SK-N-SH treated with all-trans-retinoic acid at 6 μM for 48 hours (cell line): ENCODE data around the gene BANP.

Experiments used
- ATAC-seq: fragments of 200-7000 bp; cut with Tn5 transposase; 3 replicates; pipeline ENCODE4 v1.9.1; 2020; ENCODE audit warnings: mild to moderate bottlenecking, moderate library complexity
- ARNTL ChIP-seq: fragments of 450-650 bp; formaldehyde crosslinking; IDR thresholded peaks from 2 replicates; pipeline ENCODE4 v1.5.0; 2020; ENCODE audit warnings: low read depth, mild to moderate bottlenecking, moderate library complexity, borderline replicate concordance
- BACH2 ChIP-seq: fragments of 250-450 bp; sonication (Bioruptor Pico); IDR thresholded peaks from 2 replicates; pipeline ENCODE4 v1.9.0; 2021; ENCODE audit warnings: mild to moderate bottlenecking, borderline replicate concordance
- GLIS3 ChIP-seq: fragments of 250-450 bp; sonication (Bioruptor Pico); IDR thresholded peaks from 2 replicates; pipeline ENCODE4 v1.5.0; 2020; ENCODE audit warnings: mild to moderate bottlenecking, moderate library complexity
- ISL1 ChIP-seq: fragments of 250-450 bp; sonication (Bioruptor Pico); IDR thresholded peaks from 2 replicates; pipeline ENCODE4 v2.1.2; 2022; ENCODE audit warnings: mild to moderate bottlenecking, moderate library complexity
- OSR1 ChIP-seq: fragments of 250-450 bp; sonication (Bioruptor Pico); IDR thresholded peaks from 2 replicates; pipeline ENCODE4 v1.8.0; 2022; ENCODE audit warnings: moderate library complexity, mild to moderate bottlenecking, inconsistent platforms
- RARB ChIP-seq: fragments of 250-450 bp; sonication (Bioruptor Pico); IDR thresholded peaks from 2 replicates; pipeline ENCODE4 v1.8.0; 2021; ENCODE audit warnings: mild to moderate bottlenecking, moderate library complexity
- TCF4 ChIP-seq: fragments of 250-450 bp; sonication (Bioruptor Pico); IDR thresholded peaks from 2 replicates; pipeline ENCODE4 v1.8.0; 2021; ENCODE audit warnings: mild to moderate bottlenecking, moderate library complexity, borderline replicate concordance
- TOX ChIP-seq: fragments of 250-450 bp; sonication (Bioruptor Pico); IDR thresholded peaks from 2 replicates; pipeline ENCODE4 v1.8.0; 2021; ENCODE audit warnings: mild to moderate bottlenecking, moderate library complexity, borderline replicate concordance
- ZC3H10 ChIP-seq: fragments of 250-450 bp; sonication (Bioruptor Pico); IDR thresholded peaks from 2 replicates; pipeline ENCODE4 v1.5.1; 2021; ENCODE audit warnings: mild to moderate bottlenecking, moderate library complexity
- ZFP30 ChIP-seq: fragments of 450-650 bp; formaldehyde crosslinking; IDR thresholded peaks from 2 replicates; pipeline ENCODE4 v1.5.0; 2022; ENCODE audit warnings: mild to moderate bottlenecking, moderate library complexity
- ZNF565 ChIP-seq: fragments of 450-650 bp; formaldehyde crosslinking; conservative IDR thresholded peaks from 2 replicates; pipeline ENCODE4 v1.5.0; 2020; ENCODE audit warnings: low read depth, mild to moderate bottlenecking, moderate library complexity
- ZNF70 ChIP-seq: fragments of 450-650 bp; formaldehyde crosslinking; IDR thresholded peaks from 2 replicates; pipeline ENCODE4 v1.5.0; 2020; ENCODE audit warnings: mild to moderate bottlenecking, moderate library complexity
- ZNF8 ChIP-seq: fragments of 450-650 bp; formaldehyde crosslinking; IDR thresholded peaks from 2 replicates; pipeline ENCODE4 v1.5.0; 2020; ENCODE audit warnings: mild to moderate bottlenecking, moderate library complexity
- TF ChIP-seq, protein P1 (sequence below): fragments of 250-450 bp; sonication (Bioruptor Pico); IDR thresholded peaks from 2 replicates; pipeline ENCODE4 v1.8.0; 2020; ENCODE audit warnings: mild to moderate bottlenecking, moderate library complexity, borderline replicate concordance
- TF ChIP-seq, protein P2 (sequence below): fragments of 250-450 bp; sonication (Bioruptor Pico); IDR thresholded peaks from 2 replicates; pipeline ENCODE4 v1.5.0; 2020; ENCODE audit warnings: mild to moderate bottlenecking, moderate library complexity
- TF ChIP-seq, protein P3 (sequence below): fragments of 250-450 bp; sonication (Bioruptor Pico); IDR thresholded peaks from 2 replicates; pipeline ENCODE4 v1.5.1; 2021; ENCODE audit warnings: mild to moderate bottlenecking, moderate library complexity
- TF ChIP-seq, protein P4 (sequence below): fragments of 250-450 bp; sonication (Bioruptor Pico); IDR thresholded peaks from 2 replicates; pipeline ENCODE4 v1.8.0; 2021; ENCODE audit warnings: low read depth, mild to moderate bottlenecking, moderate library complexity, borderline replicate concordance

BANP gene

DNA sequence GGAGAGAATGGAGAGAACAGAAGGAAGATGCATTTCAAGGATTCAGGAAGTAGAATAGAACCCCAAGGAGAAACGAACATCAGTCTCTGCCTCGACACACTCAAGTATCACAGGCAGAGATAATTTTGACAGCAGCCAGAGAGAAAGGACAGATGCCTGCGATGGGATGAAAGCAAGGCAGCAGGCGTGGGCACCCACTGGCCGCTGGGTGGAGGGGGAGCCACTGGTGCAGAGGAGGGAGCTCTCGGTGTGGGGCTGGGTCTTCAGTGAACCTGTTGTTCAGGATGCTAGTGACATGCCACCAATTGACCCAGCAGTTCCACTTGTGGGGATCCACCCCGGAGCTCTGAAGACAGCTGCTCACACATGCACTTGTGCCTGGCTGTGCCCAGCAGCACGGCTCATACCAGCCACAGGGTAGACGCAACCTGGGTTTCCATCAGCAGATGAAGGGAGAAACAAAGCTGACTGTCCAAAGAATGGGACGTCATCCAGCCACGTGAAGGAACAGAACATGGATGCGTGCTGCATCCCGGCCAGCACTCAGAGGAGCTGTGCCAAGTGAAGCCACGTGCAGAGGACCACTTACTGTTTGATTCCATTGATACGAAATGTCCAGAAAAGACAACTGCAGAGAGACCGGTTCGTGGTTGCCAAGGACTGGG, 127.0 kb downstream of the BANP start (continued):
- TF ChIP-seq, protein P1, sequence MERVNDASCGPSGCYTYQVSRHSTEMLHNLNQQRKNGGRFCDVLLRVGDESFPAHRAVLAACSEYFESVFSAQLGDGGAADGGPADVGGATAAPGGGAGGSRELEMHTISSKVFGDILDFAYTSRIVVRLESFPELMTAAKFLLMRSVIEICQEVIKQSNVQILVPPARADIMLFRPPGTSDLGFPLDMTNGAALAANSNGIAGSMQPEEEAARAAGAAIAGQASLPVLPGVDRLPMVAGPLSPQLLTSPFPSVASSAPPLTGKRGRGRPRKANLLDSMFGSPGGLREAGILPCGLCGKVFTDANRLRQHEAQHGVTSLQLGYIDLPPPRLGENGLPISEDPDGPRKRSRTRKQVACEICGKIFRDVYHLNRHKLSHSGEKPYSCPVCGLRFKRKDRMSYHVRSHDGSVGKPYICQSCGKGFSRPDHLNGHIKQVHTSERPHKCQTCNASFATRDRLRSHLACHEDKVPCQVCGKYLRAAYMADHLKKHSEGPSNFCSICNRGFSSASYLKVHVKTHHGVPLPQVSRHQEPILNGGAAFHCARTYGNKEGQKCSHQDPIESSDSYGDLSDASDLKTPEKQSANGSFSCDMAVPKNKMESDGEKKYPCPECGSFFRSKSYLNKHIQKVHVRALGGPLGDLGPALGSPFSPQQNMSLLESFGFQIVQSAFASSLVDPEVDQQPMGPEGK (CRISPR knock-in tag) = no peak

DNA sequence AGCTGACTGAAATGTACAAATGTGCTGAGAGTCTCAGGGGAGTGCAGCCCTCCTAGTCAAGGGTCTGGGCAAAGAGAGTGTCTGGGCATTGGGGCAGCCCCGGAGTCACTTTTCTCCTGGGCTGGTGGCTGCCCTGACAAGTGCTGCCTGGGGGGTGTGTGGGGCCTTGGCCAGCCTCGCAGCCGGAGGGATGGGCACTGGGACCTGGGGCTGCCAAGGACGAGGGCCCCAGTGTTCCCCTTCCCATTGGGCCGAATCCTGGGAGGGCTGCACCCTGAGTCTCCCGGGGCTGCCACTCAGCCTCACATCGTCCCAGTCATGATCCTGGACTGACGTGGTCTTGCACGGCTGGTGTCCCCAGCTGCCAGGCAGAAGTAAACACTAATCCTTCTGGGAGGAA, 132.3 kb downstream of the BANP start:
- no peak for ATAC-seq
- no peak for TF ChIP-seq BACH2 (CRISPR knock-in tag)
- TF ChIP-seq TOX = no peak
- no peak for TF ChIP-seq TCF4 (CRISPR knock-in tag)
- TF ChIP-seq, all 23 proteins: peak for 0

DNA sequence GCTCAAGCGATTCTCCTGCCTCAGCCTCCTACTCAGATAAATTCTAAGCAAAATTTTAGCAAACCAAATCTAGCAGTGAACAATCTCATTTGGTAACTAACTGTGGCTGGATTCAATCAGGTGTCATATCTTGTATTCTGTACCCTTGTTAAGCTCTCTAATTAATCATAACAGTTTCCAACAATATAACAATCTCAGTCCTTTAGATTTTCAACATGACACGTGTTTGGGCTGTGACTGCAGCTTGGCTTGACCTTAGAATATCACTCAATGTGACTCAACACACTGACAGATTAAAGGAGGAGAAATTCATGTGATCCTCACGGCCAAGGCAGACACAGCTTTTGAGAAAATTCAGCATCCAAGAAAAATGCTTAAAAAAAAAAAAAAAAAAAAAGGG, 133.6 kb downstream of the BANP start:
- no peak for TF ChIP-seq GLIS3 (CRISPR knock-in tag)
- no peak for TF ChIP-seq ZNF565 (CRISPR knock-in tag)
- TF ChIP-seq, protein P1 (CRISPR knock-in tag) = no peak
- TF ChIP-seq ZNF8 (CRISPR knock-in tag) = no peak
- TF ChIP-seq, protein P2, sequence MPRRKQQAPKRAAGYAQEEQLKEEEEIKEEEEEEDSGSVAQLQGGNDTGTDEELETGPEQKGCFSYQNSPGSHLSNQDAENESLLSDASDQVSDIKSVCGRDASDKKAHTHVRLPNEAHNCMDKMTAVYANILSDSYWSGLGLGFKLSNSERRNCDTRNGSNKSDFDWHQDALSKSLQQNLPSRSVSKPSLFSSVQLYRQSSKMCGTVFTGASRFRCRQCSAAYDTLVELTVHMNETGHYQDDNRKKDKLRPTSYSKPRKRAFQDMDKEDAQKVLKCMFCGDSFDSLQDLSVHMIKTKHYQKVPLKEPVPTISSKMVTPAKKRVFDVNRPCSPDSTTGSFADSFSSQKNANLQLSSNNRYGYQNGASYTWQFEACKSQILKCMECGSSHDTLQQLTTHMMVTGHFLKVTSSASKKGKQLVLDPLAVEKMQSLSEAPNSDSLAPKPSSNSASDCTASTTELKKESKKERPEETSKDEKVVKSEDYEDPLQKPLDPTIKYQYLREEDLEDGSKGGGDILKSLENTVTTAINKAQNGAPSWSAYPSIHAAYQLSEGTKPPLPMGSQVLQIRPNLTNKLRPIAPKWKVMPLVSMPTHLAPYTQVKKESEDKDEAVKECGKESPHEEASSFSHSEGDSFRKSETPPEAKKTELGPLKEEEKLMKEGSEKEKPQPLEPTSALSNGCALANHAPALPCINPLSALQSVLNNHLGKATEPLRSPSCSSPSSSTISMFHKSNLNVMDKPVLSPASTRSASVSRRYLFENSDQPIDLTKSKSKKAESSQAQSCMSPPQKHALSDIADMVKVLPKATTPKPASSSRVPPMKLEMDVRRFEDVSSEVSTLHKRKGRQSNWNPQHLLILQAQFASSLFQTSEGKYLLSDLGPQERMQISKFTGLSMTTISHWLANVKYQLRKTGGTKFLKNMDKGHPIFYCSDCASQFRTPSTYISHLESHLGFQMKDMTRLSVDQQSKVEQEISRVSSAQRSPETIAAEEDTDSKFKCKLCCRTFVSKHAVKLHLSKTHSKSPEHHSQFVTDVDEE (CRISPR knock-in tag) = no peak
- TF ChIP-seq ISL1 (CRISPR knock-in tag) = no peak
- no peak for TF ChIP-seq ZC3H10 (CRISPR knock-in tag)
- TF ChIP-seq TCF4 (CRISPR knock-in tag) = no peak
- TF ChIP-seq ZNF70 (CRISPR knock-in tag) = no peak
- ATAC-seq = no peak

DNA sequence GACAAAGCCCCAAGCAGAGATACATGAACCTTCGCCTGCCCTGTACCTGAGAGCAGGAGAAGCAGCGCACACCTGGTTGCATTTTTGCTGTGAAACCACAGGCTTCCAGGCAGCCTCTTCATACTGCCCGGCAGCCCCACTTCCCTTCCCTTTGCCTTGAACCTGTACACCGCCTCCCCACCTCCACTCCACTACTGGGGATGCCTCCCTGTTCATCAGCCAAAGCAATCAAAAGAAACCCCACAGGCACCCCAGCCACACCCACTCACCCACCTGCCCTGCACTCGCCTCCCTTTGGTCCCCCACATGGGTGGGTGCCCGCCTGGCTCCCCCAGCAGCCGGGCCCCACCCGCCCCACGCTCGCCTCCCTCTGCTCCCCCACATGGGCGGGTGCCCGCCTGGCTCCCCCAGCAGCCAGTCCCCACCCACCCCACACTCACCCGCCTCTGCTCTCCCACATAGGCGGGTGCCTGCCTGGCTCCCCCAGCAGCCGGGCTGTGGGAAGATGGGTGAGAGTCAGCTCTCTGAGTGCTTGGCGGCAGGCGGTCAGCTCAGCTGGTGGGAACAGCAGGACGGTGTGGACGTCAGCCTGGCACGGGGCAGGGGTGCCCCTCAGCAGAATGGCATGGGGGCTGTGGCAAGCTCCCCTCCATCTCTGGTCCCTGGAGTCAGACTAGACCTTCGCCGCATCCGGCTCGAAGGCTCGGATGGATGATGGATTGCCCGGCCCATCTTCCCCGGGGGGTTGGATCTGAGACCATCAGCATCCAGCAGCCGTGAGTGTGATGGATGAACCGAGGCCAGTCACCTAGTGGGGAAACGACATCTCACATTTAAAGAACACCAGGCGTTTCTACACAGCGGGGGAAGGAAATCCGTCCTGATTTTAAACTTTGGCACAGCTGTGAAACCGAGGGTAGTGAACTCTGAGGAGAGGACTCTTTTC, 135.6 kb downstream of the BANP start:
- no peak for ATAC-seq
- TF ChIP-seq OSR1 = no peak
- TF ChIP-seq, protein P3, sequence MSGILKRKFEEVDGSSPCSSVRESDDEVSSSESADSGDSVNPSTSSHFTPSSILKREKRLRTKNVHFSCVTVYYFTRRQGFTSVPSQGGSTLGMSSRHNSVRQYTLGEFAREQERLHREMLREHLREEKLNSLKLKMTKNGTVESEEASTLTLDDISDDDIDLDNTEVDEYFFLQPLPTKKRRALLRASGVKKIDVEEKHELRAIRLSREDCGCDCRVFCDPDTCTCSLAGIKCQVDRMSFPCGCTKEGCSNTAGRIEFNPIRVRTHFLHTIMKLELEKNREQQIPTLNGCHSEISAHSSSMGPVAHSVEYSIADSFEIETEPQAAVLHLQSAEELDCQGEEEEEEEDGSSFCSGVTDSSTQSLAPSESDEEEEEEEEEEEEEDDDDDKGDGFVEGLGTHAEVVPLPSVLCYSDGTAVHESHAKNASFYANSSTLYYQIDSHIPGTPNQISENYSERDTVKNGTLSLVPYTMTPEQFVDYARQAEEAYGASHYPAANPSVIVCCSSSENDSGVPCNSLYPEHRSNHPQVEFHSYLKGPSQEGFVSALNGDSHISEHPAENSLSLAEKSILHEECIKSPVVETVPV (CRISPR knock-in tag) = no peak
- no peak for TF ChIP-seq TOX
- no peak for TF ChIP-seq ZC3H10 (CRISPR knock-in tag)
- TF ChIP-seq, protein P2 (CRISPR knock-in tag) = no peak
- no peak for TF ChIP-seq ZNF8 (CRISPR knock-in tag)
- TF ChIP-seq ZFP30 (CRISPR knock-in tag) = no peak
- TF ChIP-seq RARB (CRISPR knock-in tag) = no peak
- no peak for TF ChIP-seq GLIS3 (CRISPR knock-in tag)
- TF ChIP-seq, protein P4, sequence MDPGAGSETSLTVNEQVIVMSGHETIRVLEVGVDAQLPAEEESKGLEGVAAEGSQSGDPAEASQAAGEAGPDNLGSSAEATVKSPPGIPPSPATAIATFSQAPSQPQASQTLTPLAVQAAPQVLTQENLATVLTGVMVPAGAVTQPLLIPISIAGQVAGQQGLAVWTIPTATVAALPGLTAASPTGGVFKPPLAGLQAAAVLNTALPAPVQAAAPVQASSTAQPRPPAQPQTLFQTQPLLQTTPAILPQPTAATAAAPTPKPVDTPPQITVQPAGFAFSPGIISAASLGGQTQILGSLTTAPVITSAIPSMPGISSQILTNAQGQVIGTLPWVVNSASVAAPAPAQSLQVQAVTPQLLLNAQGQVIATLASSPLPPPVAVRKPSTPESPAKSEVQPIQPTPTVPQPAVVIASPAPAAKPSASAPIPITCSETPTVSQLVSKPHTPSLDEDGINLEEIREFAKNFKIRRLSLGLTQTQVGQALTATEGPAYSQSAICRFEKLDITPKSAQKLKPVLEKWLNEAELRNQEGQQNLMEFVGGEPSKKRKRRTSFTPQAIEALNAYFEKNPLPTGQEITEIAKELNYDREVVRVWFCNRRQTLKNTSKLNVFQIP (CRISPR knock-in tag) = no peak
- TF ChIP-seq ARNTL (CRISPR knock-in tag) = no peak
